K562 (cell line): ENCODE results near the gene NAXE. TPM values are rescaled to one million over a fixed set of nuclear protein-coding genes. Genes with fewer than 3 reads are reported as not detected.

Experiments
- ATAC-seq: fragments of 200-7000 bp; cut with Tn5 transposase; 3 replicates; pipeline ENCODE4 v1.9.1; 2020; ENCODE audit warnings: moderate library complexity
- BruUV-seq: library from RNA; stranded (reverse); fragments of 400-500 nt; replicated peaks from 2 replicates; lab custom pipeline; 2021; lab: Mats Ljungman, UMichigan
- CTCF ChIA-PET: fragments of 300-600 bp; formaldehyde crosslinking; extraction: SDS; loops from one replicate; lab custom pipeline; 2021; ENCODE audit warnings: low intra/inter-chr PET ratio; lab: Yijun Ruan, JAX
- POLR2A ChIA-PET: fragments of 300-600, 350-650 bp; sonication (Branson Sonifier 250); formaldehyde crosslinking; extraction: SDS; loops from one replicate; lab custom pipeline; 2021; ENCODE audit warnings: antibody characterized with exemption, inconsistent platforms; lab: Yijun Ruan, JAX
- DNase-seq, 4 experiments: peaks; one replicate each; pipeline versions ENCODE4 v3.0.0 to v3.0.0-alpha.2; 2011 to 2018; ENCODE audit warnings: low spot score in 3 of 4, mixed read lengths in 3 of 4; ENCODE audit errors: extremely low read depth in 1 of 4
- FAIRE-seq: peaks from 2 replicates; lab custom pipeline; 2011; peaks lifted over from hg19 to GRCh38; lab: Jason Lieb, UNC
- H2AFZ ChIP-seq: 2 replicates; pipeline ENCODE4 v1.6.0; 2011; ENCODE audit warnings: low read depth, low read length, control low read depth, inconsistent platforms
- H3K27ac ChIP-seq: fragments of 200-600 bp; 3 replicates; pipeline ENCODE4 v1.8.0; 2011; ENCODE audit warnings: low read depth, mild to moderate bottlenecking, control low read depth, inconsistent platforms, low read length, moderate library complexity, mixed read lengths; ENCODE audit errors: extremely low read depth
- H3K27me3 ChIP-seq, 2 experiments: fragments of 300-600 bp in 1 of 2; 2 replicates in 1 of 2; 3 replicates in 1 of 2; pipeline versions ENCODE4 v1.6.0 to v1.8.0; 2011; ENCODE audit warnings: inconsistent platforms in 2 of 2, low read length in 2 of 2, mild to moderate bottlenecking in 1 of 2, mixed read lengths in 1 of 2, moderate library complexity in 1 of 2; ENCODE audit not compliant: control insufficient read depth in 2 of 2, insufficient read depth in 2 of 2
- H3K36me3 ChIP-seq: fragments of 300-600 bp; 3 replicates; pipeline ENCODE4 v1.8.0; 2011; ENCODE audit warnings: mild to moderate bottlenecking, low read length, inconsistent platforms; ENCODE audit not compliant: control insufficient read depth, insufficient read depth
- H3K4me1 ChIP-seq, 2 experiments: fragments of 200-600 bp in 1 of 2; replicated peaks in 1 of 2; 2 replicates in 1 of 2; 3 replicates in 1 of 2; pipeline versions ENCODE4 v1.5.1 to v1.8.0; 2011; ENCODE audit warnings: inconsistent platforms in 2 of 2, low read length in 2 of 2, mild to moderate bottlenecking in 1 of 2, mixed read lengths in 1 of 2, moderate library complexity in 1 of 2; ENCODE audit not compliant: control insufficient read depth in 2 of 2, insufficient read depth in 2 of 2
- H3K4me2 ChIP-seq: 2 replicates; pipeline ENCODE4 v1.6.1; 2011; ENCODE audit warnings: low read length, control low read depth, inconsistent platforms, mixed read lengths; ENCODE audit not compliant: insufficient read depth
- H3K4me3 ChIP-seq: fragments of 200-600 bp; sonication (generic), shearing (Covaris generic); 2 replicates; pipeline ENCODE4 v1.5.1; 2016; ENCODE audit warnings: control low read depth, inconsistent platforms
- H3K79me2 ChIP-seq: fragments of 200-600 bp; 3 replicates; pipeline ENCODE4 v1.8.0; 2011; ENCODE audit warnings: low read length, inconsistent platforms; ENCODE audit not compliant: control insufficient read depth, insufficient read depth
- H3K9ac ChIP-seq, 2 experiments: 2 replicates each; pipeline versions ENCODE4 v1.6.0 to v1.6.1; 2011; ENCODE audit warnings: low read depth in 2 of 2, low read length in 2 of 2, control low read depth in 1 of 2, inconsistent platforms in 1 of 2, mild to moderate bottlenecking in 1 of 2, mixed read lengths in 1 of 2; ENCODE audit not compliant: insufficient read depth in 1 of 2
- H3K9me1 ChIP-seq: one replicate; pipeline ENCODE4 v1.6.0; 2011; ENCODE audit warnings: inconsistent platforms, mild to moderate bottlenecking, low read length, moderate library complexity; ENCODE audit not compliant: control insufficient read depth, insufficient read depth
- H3K9me3 ChIP-seq: replicated peaks from 2 replicates; pipeline ENCODE4 v1.5.1; 2011; ENCODE audit warnings: low read depth, low read length, inconsistent platforms; ENCODE audit not compliant: control insufficient read depth, insufficient read depth
- H4K20me1 ChIP-seq: replicated peaks from 2 replicates; pipeline ENCODE4 v1.6.1; 2011; ENCODE audit warnings: low read length, inconsistent platforms, mixed read lengths; ENCODE audit not compliant: control insufficient read depth, insufficient read depth
- KAT2B ChIP-seq: IDR thresholded peaks from one replicate; pipeline ENCODE4 v1.6.1; 2012; ENCODE audit warnings: low read depth, mild to moderate bottlenecking, control low read depth, inconsistent platforms, low read length, moderate library complexity
- KDM5B ChIP-seq: fragments of 200-600 bp; sonication (generic); IDR thresholded peaks from 2 replicates; pipeline ENCODE4 v1.6.1; 2012; ENCODE audit warnings: low read depth, mild to moderate bottlenecking, moderate library complexity, low read length, control low read depth, inconsistent platforms; ENCODE audit not compliant: insufficient replicate concordance
- MLLT1 ChIP-seq, 2 experiments: fragments of 450-650 bp; IDR thresholded peaks; 2 replicates each; pipeline ENCODE4 v1.6.1; 2016
- MTA1 ChIP-seq: fragments of 450-650 bp; IDR thresholded peaks from 2 replicates; pipeline ENCODE4 v1.6.1; 2017; ENCODE audit warnings: borderline replicate concordance
- NR1H2 ChIP-seq: sonication (generic); formaldehyde crosslinking; IDR thresholded peaks from 2 replicates; pipeline ENCODE4 v1.4.0; 2020; ENCODE audit warnings: mild to moderate bottlenecking, missing genetic modification reagents
- RB1 ChIP-seq: fragments of 450-650 bp; IDR thresholded peaks from 2 replicates; pipeline ENCODE4 v1.6.1; 2017; ENCODE audit warnings: low read depth, mild to moderate bottlenecking
- SAFB ChIP-seq: fragments of 200-400 bp; formaldehyde crosslinking; IDR thresholded peaks from 2 replicates; pipeline ENCODE4 v1.6.1; 2017; ENCODE audit warnings: low read depth, low read length, borderline replicate concordance
- TARDBP ChIP-seq: fragments of 450-650 bp; IDR thresholded peaks from 2 replicates; pipeline ENCODE4 v1.6.1; 2016
- ZBTB7A ChIP-seq: IDR thresholded peaks from 2 replicates; pipeline ENCODE4 v1.6.1; 2011; ENCODE audit warnings: low read depth, mild to moderate bottlenecking, low read length, moderate library complexity, borderline replicate concordance; ENCODE audit not compliant: control insufficient read depth
- ZSCAN29 ChIP-seq: fragments of 450-650 bp; IDR thresholded peaks from 2 replicates; pipeline ENCODE4 v1.6.1; 2017
- WGBS: fragments of 100-300 bp; shearing (Covaris generic); methylation state at CpG from one replicate; pipeline ENCODE4 v1.1.6; 2016; ENCODE audit warnings: low coverage, mixed read lengths; ENCODE audit not compliant: insufficient coverage; ENCODE audit errors: missing lambda C conversion rate; 5-methylcytosine and 5-hydroxymethylcytosine counted together
- in situ Hi-C: fragments of 300-500 bp; cut with MboI; formaldehyde crosslinking; loops from 4 replicates; pipeline ENCODE4 v1.15.0; 2018; ENCODE audit warnings: inconsistent platforms, mixed read lengths
- intact Hi-C: fragments of 100-400 bp; cut with micrococcal nuclease; formaldehyde crosslinking; loops from 2 replicates; pipeline ENCODE4 v1.14.2; 2022
- polyA plus RNA-seq, 8 experiments: library from polyadenylated mRNA; depleted of rRNA in 4 of 8; stranded (reverse) in 5 of 8; unstranded in 3 of 8; fragments of >200 nt; fragmentation: Nextera tagmentation in 2 of 8; fragmentation: Illumina TruSeq in 1 of 8; extraction: Ambion mirVana in 2 of 8; extraction: Trizol in 1 of 8; gene quantifications; 2 replicates each; pipeline versions ENCODE4 v1.2.1 to v1.2.3, GENCODE V29; 2011 to 2014; ENCODE audit warnings: inconsistent platforms in 1 of 8, missing spikeins in 1 of 8
- total RNA-seq, 7 experiments: library from RNA; depleted of rRNA in 6 of 7; stranded (reverse); fragments of >200 nt in 6 of 7; fragmentation: Illumina TruSeq in 2 of 7; extraction: Trizol in 2 of 7; gene quantifications; 2 replicates each; pipeline versions ENCODE4 v1.2.1 to v1.2.3, GENCODE V29; 2011 to 2021; ENCODE audit warnings: low replicate concordance in 1 of 7
- TF ChIP-seq, protein P1 (sequence below), 3 experiments: IDR thresholded peaks in 2 of 3; conservative IDR thresholded peaks in 1 of 3; 2 replicates each; pipeline ENCODE4 v1.5.1; 2011 to 2012; ENCODE audit warnings: low read length in 3 of 3, mild to moderate bottlenecking in 3 of 3, control low read depth in 2 of 3, improper control_type of control experiment in 1 of 3, inconsistent platforms in 1 of 3, low read depth in 1 of 3, mixed read lengths in 1 of 3, moderate library complexity in 1 of 3; ENCODE audit not compliant: insufficient read depth in 2 of 3
- TF ChIP-seq, protein P2 (sequence below): sonication (generic); formaldehyde crosslinking; IDR thresholded peaks from 2 replicates; pipeline ENCODE4 v1.9.0; 2022; ENCODE audit warnings: mild to moderate bottlenecking, missing genetic modification reagents
- TF ChIP-seq, protein P3 (sequence below): fragments of 450-650 bp; IDR thresholded peaks from 2 replicates; pipeline ENCODE4 v1.6.1; 2016; ENCODE audit warnings: borderline replicate concordance
- TF ChIP-seq, protein P4 (sequence below): sonication (generic); formaldehyde crosslinking; IDR thresholded peaks from 2 replicates; pipeline ENCODE4 v1.8.0; 2022; ENCODE audit warnings: mild to moderate bottlenecking, low read depth, missing genetic modification reagents

Gene NAXE
- total and polyA plus RNA-seq, 9 of the 15 experiments (the other 6 are each of a cell fraction or from before 2014, with no cell fraction given) = 27.3 to 137 (median 90.0) TPM

DNA sequence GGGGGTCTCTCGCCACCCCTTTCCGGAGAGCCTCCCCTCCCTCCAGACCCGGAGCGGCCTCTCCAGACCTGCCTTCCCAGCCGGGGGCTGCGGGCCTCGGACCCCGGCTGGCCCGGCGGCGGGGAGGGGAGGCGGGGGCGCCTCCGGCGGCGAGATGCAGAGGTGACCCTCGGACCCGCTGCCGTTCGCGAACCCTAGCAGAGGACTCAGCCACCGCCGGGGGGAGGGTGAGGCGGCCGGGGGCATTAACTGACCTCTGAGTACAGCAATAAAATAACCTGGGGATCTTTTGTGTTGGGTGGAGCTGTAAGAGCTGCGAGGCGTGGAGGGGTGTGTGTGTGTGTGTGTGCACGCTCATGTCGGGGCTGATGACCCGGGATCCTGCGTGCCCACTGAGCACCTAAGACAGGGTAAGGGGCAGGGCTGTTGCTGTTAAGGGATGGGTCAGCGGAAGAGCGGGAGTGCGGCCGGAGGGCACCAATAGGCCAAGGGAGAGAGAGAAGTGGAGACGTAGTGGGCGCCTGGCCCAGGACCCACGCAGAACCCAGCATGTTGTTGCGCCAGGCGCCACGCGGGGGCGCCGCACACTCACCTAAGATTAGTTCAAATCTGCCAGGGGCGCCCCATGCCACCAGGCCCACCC, 34.0 kb downstream of the NAXE start:
- Histone ChIP-seq H3K27ac (peak overlapping the region; percentile 69), H3K4me3 (peak overlapping the region; percentile 52), H3K79me2 (no peaks in the 10 kb centered on the region), H3K9me1 (no peaks in the 10 kb centered on the region), H3K9me3 (no peaks in the 10 kb centered on the region), H2AFZ (peak overlapping the region; percentile 98), H3K9ac (peak overlapping the region; percentile 75 to 96), H4K20me1 (peaks cover 4% of the 10 kb centered on the region; the same call in 1 of the 2 replicates), H3K36me3 (no peaks in the 10 kb centered on the region), H3K27me3 (no peaks in the 10 kb centered on the region; a peak in 2 of 5 replicates), H3K4me1 (peaks cover 0 to 25% of the 10 kb centered on the region in 2 experiments; a peak in 4 of 5 replicates), H3K4me2 (peak overlapping the region; percentile 85)
- POLR2A ChIA-PET = no interaction called here
- DNase-seq = peak; percentile 51 to 82 (median 73)
- TSS peak; percentile 69 for BruUV-seq
- no peak for FAIRE-seq
- CTCF ChIA-PET = interaction anchor here (0.6 to 4.0 kb wide), 10 partner anchors 19 to 294 kb away, joined by 3 to 58 read pairs (median 4); partner anchors contain the start of genes CRABP2 and NES
- intact Hi-C loops (loop anchor here (1.0 to 5.0 kb wide), 2 partner anchors 35 to 102 kb away; partner anchors contain the start of genes ISG20L2 and METTL25B), in situ Hi-C loops (no loop called here)
- peak; percentile 58 for ATAC-seq
- under 1% methylated on average over 24 of the region's 45 CpGs for whole genome bisulfite sequencing
- TF ChIP-seq NR1H2 (CRISPR knock-in tag) (no peak), SAFB (peak; percentile 47; the same call in 1 of the 2 replicates), KDM5B (peak; percentile 23), ZBTB7A (peak; percentile 88), MTA1 (peak; percentile 45; the same call in 1 of the 2 replicates), KAT2B (no peak), ZSCAN29 (no peak), MLLT1 (IDR thresholded peaks at IDR 0.05) (no peak), TARDBP (peak; percentile 62; the same call in 1 of the 2 replicates), RB1 (peak; percentile 62)
- TF ChIP-seq, protein P1, sequence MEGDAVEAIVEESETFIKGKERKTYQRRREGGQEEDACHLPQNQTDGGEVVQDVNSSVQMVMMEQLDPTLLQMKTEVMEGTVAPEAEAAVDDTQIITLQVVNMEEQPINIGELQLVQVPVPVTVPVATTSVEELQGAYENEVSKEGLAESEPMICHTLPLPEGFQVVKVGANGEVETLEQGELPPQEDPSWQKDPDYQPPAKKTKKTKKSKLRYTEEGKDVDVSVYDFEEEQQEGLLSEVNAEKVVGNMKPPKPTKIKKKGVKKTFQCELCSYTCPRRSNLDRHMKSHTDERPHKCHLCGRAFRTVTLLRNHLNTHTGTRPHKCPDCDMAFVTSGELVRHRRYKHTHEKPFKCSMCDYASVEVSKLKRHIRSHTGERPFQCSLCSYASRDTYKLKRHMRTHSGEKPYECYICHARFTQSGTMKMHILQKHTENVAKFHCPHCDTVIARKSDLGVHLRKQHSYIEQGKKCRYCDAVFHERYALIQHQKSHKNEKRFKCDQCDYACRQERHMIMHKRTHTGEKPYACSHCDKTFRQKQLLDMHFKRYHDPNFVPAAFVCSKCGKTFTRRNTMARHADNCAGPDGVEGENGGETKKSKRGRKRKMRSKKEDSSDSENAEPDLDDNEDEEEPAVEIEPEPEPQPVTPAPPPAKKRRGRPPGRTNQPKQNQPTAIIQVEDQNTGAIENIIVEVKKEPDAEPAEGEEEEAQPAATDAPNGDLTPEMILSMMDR (IDR thresholded peaks at IDR 0.05 in 2 of 3, conservative IDR thresholded peaks at IDR 0.05 in 1 of 3; ENCODE audit: insufficient read depth in 2 of 3, low read depth in 1 of 3, low read length in 3 of 3) = peak; percentile 77 to 89 (median 82)
- TF ChIP-seq, protein P2, sequence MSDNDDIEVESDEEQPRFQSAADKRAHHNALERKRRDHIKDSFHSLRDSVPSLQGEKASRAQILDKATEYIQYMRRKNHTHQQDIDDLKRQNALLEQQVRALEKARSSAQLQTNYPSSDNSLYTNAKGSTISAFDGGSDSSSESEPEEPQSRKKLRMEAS (CRISPR knock-in tag) = peak; percentile 41; the same call in 1 of the 2 replicates
- TF ChIP-seq, protein P3, sequence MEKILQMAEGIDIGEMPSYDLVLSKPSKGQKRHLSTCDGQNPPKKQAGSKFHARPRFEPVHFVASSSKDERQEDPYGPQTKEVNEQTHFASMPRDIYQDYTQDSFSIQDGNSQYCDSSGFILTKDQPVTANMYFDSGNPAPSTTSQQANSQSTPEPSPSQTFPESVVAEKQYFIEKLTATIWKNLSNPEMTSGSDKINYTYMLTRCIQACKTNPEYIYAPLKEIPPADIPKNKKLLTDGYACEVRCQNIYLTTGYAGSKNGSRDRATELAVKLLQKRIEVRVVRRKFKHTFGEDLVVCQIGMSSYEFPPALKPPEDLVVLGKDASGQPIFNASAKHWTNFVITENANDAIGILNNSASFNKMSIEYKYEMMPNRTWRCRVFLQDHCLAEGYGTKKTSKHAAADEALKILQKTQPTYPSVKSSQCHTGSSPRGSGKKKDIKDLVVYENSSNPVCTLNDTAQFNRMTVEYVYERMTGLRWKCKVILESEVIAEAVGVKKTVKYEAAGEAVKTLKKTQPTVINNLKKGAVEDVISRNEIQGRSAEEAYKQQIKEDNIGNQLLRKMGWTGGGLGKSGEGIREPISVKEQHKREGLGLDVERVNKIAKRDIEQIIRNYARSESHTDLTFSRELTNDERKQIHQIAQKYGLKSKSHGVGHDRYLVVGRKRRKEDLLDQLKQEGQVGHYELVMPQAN = peak; percentile 41; the same call in 1 of the 2 replicates
- TF ChIP-seq, protein P4, sequence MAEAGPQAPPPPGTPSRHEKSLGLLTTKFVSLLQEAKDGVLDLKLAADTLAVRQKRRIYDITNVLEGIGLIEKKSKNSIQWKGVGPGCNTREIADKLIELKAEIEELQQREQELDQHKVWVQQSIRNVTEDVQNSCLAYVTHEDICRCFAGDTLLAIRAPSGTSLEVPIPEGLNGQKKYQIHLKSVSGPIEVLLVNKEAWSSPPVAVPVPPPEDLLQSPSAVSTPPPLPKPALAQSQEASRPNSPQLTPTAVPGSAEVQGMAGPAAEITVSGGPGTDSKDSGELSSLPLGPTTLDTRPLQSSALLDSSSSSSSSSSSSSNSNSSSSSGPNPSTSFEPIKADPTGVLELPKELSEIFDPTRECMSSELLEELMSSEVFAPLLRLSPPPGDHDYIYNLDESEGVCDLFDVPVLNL (CRISPR knock-in tag) = 0 out of 2 replicates have a peak, but pooled peaks have one; percentile 6
